Smooth muscle cell (in vitro differentiated cells): ENCODE data around the gene MMUT. TPM values are rescaled to one million over a fixed set of nuclear protein-coding genes. Genes with fewer than 3 reads are reported as not detected.

Source experiments
- DNase-seq: peaks from one replicate; lab custom pipeline; 2025; ENCODE audit not compliant: unreplicated experiment; lab: John Stamatoyannopoulos, UW
- H2AFZ ChIP-seq: fragments of 200-600 bp; sonication (generic); 2 replicates; pipeline ENCODE4 v1.6.0; 2016; ENCODE audit warnings: antibody characterized with exemption, low read depth, mild to moderate bottlenecking
- H3F3A ChIP-seq: fragments of 200-600 bp; sonication (generic); 2 replicates; pipeline ENCODE4 v1.6.0; 2017; ENCODE audit warnings: antibody characterized with exemption, low read depth
- H3K27ac ChIP-seq: fragments of 200-600 bp; sonication (generic); 2 replicates; pipeline ENCODE4 v1.5.1; 2016; ENCODE audit warnings: low read depth, mild to moderate bottlenecking
- H3K27me3 ChIP-seq: fragments of 200-600 bp; sonication (generic); 2 replicates; pipeline ENCODE4 v1.6.1; 2016; ENCODE audit warnings: low read depth, mild to moderate bottlenecking
- H3K36me3 ChIP-seq: fragments of 200-600 bp; sonication (generic); 2 replicates; pipeline ENCODE4 v1.5.1; 2016; ENCODE audit warnings: low read depth
- H3K4me1 ChIP-seq: fragments of 200-600 bp; sonication (generic); 2 replicates; pipeline ENCODE4 v1.5.1; 2016; ENCODE audit warnings: low read depth
- H3K4me2 ChIP-seq: fragments of 200-600 bp; sonication (generic); 2 replicates; pipeline ENCODE4 v1.6.0; 2016; ENCODE audit warnings: mild to moderate bottlenecking
- H3K4me3 ChIP-seq: fragments of 200-600 bp; sonication (generic); 2 replicates; pipeline ENCODE4 v1.5.1; 2016; ENCODE audit warnings: mild to moderate bottlenecking
- H3K79me2 ChIP-seq: fragments of 200-600 bp; sonication (generic); 2 replicates; pipeline ENCODE4 v1.6.0; 2016; ENCODE audit warnings: low read depth, mild to moderate bottlenecking
- H3K9ac ChIP-seq: fragments of 200-600 bp; sonication (generic); 2 replicates; pipeline ENCODE4 v1.6.0; 2016; ENCODE audit warnings: low read depth
- H3K9me3 ChIP-seq: fragments of 200-600 bp; sonication (generic); replicated peaks from 2 replicates; pipeline ENCODE4 v1.5.1; 2016; ENCODE audit warnings: low read depth
- H4K20me1 ChIP-seq: fragments of 200-600 bp; sonication (generic); 2 replicates; pipeline ENCODE4 v1.6.0; 2016; ENCODE audit warnings: low read depth
- WGBS: methylation state at CpG from one replicate; pipeline ENCODE4 v1.1.7; 2016; ENCODE audit warnings: low lambda C conversion rate; 5-methylcytosine and 5-hydroxymethylcytosine counted together
- polyA plus RNA-seq: library from polyadenylated mRNA; unstranded; fragments of >200 nt; fragmentation: Nextera tagmentation; extraction: Ambion mirVana; gene quantifications from 2 replicates; pipeline ENCODE4 v1.2.1, GENCODE V29; 2016
- total RNA-seq: library from RNA; depleted of rRNA; stranded (reverse); fragments of >200 nt; gene quantifications from 2 replicates; pipeline ENCODE4 v1.2.3, GENCODE V29; 2014
- TF ChIP-seq, protein P1 (sequence below): fragments of 200-600 bp; sonication (generic); IDR thresholded peaks from 2 replicates; pipeline ENCODE4 v1.5.1; 2017; ENCODE audit warnings: borderline replicate concordance, mild to moderate bottlenecking, antibody characterized with exemption; ENCODE audit not compliant: insufficient read depth, poor library complexity, severe bottlenecking

MMUT gene
- total and polyA plus RNA-seq, 2 experiments from 2014 or later: 17.0 to 18.5 TPM

- Histone ChIP-seq H3K4me1 (no peaks in the 10 kb centered on the region), H3K27ac (no peak overlapping the region), H3K9me3 (no peaks in the 10 kb centered on the region), H3K4me3 (no peak overlapping the region), H3K36me3 (no peaks in the 10 kb centered on the region), H3K4me2 (no peak overlapping the region), H2AFZ (no peak overlapping the region), H3K79me2 (no peaks in the 10 kb centered on the region), H3K27me3 (no peaks in the 10 kb centered on the region), H3F3A (no peaks in the 10 kb centered on the region), H3K9ac (no peak overlapping the region), H4K20me1 (no peaks in the 10 kb centered on the region)
- TF ChIP-seq, protein P1, sequence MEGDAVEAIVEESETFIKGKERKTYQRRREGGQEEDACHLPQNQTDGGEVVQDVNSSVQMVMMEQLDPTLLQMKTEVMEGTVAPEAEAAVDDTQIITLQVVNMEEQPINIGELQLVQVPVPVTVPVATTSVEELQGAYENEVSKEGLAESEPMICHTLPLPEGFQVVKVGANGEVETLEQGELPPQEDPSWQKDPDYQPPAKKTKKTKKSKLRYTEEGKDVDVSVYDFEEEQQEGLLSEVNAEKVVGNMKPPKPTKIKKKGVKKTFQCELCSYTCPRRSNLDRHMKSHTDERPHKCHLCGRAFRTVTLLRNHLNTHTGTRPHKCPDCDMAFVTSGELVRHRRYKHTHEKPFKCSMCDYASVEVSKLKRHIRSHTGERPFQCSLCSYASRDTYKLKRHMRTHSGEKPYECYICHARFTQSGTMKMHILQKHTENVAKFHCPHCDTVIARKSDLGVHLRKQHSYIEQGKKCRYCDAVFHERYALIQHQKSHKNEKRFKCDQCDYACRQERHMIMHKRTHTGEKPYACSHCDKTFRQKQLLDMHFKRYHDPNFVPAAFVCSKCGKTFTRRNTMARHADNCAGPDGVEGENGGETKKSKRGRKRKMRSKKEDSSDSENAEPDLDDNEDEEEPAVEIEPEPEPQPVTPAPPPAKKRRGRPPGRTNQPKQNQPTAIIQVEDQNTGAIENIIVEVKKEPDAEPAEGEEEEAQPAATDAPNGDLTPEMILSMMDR: no peak
- DNase-seq: no peak
- 88% methylated on average over 4 of the region's 4 CpGs for WGBS
These were observed 46.9 kb downstream of the MMUT start for GRCh38 chr6:49416195-49416594.

- H3K79me2 ChIP-seq: no peaks in the 10 kb centered on the region
- H3K9me3 ChIP-seq: no peaks in the 10 kb centered on the region
- TF ChIP-seq, protein P1: no peak
- no peak overlapping the region for H2AFZ ChIP-seq
- H3K27me3 ChIP-seq: no peaks in the 10 kb centered on the region
- no peaks in the 10 kb centered on the region for H3K36me3 ChIP-seq
- H4K20me1 ChIP-seq: no peaks in the 10 kb centered on the region
- no peak overlapping the region for H3K4me2 ChIP-seq
- H3K4me3 ChIP-seq: no peak overlapping the region
- WGBS: 83% methylated on average over 1 of the region's 1 CpG
- no peaks in the 10 kb centered on the region for H3K4me1 ChIP-seq
- H3K9ac ChIP-seq: no peak overlapping the region
- H3F3A ChIP-seq: no peaks in the 10 kb centered on the region
- no peak overlapping the region for H3K27ac ChIP-seq
- no peak for DNase-seq
These were observed 47.7 kb downstream of the MMUT start for GRCh38 chr6:49415358-49415757.

DNA sequence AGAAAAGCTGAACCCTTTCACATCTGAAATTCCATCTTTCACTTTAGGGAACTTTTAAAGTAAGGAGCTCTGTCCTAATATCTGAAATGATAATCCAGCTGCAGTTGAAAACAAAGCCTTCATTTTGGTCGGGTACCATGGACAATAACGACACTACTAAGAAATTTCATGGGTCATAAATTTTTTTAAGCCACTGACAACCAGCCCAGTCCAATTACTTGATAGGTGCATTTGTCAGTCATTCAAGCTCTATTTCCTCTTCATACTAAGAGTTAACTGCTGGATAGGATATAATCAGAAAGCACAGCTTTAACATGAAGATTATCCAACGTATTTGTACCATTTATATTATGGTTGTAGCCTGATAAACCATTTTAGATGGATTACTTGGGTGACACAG, 52.5 kb downstream of the MMUT start:
- WGBS: 65% methylated on average over 3 of the region's 3 CpGs
- H3F3A ChIP-seq: no peaks in the 10 kb centered on the region
- no peak for DNase-seq
- H3K36me3 ChIP-seq: no peaks in the 10 kb centered on the region
- H3K79me2 ChIP-seq: no peaks in the 10 kb centered on the region
- no peaks in the 10 kb centered on the region for H3K27me3 ChIP-seq
- H2AFZ ChIP-seq: peak overlapping the region; percentile 11
- TF ChIP-seq, protein P1: no peak
- H3K27ac ChIP-seq: no peak overlapping the region
- no peak overlapping the region for H3K9ac ChIP-seq
- H3K4me1 ChIP-seq: no peaks in the 10 kb centered on the region
- no peak overlapping the region for H3K4me2 ChIP-seq
- H4K20me1 ChIP-seq: no peaks in the 10 kb centered on the region
- H3K9me3 ChIP-seq: no peaks in the 10 kb centered on the region
- no peak overlapping the region for H3K4me3 ChIP-seq

DNA sequence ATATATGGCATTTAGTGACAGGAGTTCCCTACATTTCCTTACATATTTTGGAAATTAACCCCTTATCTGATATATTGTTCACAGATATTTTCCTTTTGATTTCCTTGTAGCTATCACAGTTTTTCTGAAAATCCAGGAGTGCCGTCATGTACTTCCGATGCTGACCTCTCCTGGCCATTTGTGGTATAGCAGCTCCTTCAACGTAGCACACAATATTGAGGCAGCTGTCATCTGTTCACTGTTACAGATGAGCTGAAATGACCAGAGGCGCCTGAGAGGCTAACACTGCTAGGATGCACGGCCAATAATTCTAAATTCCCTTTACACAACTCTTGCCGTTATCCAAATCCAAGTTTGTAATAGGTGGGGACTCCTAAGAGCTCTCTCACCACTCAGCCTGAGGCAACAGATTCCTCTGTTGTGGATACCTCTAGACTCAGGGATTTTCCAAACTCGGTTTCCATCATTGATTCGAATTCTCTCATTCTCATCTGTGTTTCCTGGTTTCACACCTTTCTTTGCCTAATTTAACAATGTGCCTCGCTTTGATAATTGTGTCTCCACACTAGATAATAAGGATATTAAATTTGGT, 53.0 kb downstream of the MMUT start:
- H4K20me1 ChIP-seq: no peaks in the 10 kb centered on the region
- no peak overlapping the region for H3K27ac ChIP-seq
- H3K4me2 ChIP-seq: no peak overlapping the region
- peak overlapping the region; percentile 11 for H2AFZ ChIP-seq
- no peaks in the 10 kb centered on the region for H3K79me2 ChIP-seq
- H3K4me3 ChIP-seq: no peak overlapping the region
- no peaks in the 10 kb centered on the region for H3F3A ChIP-seq
- peak; percentile 31 for DNase-seq
- H3K4me1 ChIP-seq: no peaks in the 10 kb centered on the region
- no peaks in the 10 kb centered on the region for H3K27me3 ChIP-seq
- H3K9ac ChIP-seq: no peak overlapping the region
- no peaks in the 10 kb centered on the region for H3K36me3 ChIP-seq
- no peaks in the 10 kb centered on the region for H3K9me3 ChIP-seq
- TF ChIP-seq, protein P1: peak; percentile 82
- WGBS: 22% methylated on average over 9 of the region's 9 CpGs
